ENCODE results near the gene LPIN2.
"Not testable (repeated sequence)": the region's sequence is repeated elsewhere in the genome, so short reads cannot be mapped to it uniquely, and the experiment has no call there.

The LPIN2 gene

DNA sequence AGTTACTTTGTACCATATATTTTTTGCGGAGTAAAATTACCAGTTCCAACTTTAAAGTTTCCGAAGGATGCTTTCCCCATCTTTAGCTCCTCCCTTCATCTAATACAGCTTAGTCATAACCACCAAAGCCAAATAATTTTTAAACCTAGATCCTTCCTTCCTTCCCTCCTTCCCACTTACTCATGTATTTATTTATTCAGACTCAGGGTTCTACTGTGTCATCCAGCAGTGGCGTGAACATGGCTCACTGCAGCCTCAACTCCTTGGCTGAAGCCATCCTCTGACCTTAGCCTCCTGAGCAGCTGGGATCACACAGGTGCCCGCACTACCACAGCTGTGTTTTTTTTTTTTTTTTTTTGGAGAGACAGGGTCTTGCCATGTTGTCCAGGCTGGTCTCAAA, 4.4 kb downstream of the LPIN2 start:
- DNase-seq (ENCODE audit: low read depth in 1 of 2, low spot score in 1 of 2), result no peak

GRCh38 chr18:3007491-3007890, 5.5 kb downstream of the LPIN2 start:
- no peak for DNase-seq (ENCODE audit: low read depth in 1 of 2, low spot score in 1 of 2)

- DNase-seq (ENCODE audit: low read depth in 1 of 2, low spot score in 1 of 2), result no peak
These were observed 7.5 kb downstream of the LPIN2 start for GRCh38 chr18:3005462-3005861.

- not testable (repeated sequence) for DNase-seq (ENCODE audit: low read depth in 1 of 2, low spot score in 1 of 2)
These were observed 9.2 kb downstream of the LPIN2 start for GRCh38 chr18:3003766-3004165.

GRCh38 chr18:3002732-3003131, 10.2 kb downstream of the LPIN2 start:
- DNase-seq (ENCODE audit: low read depth in 1 of 2, low spot score in 1 of 2), result no peak

- DNase-seq (ENCODE audit: low read depth in 1 of 2, low spot score in 1 of 2), result no peak
These were observed 14.3 kb downstream of the LPIN2 start for GRCh38 chr18:2998644-2999043.

- DNase-seq (ENCODE audit: low read depth in 1 of 2, low spot score in 1 of 2), result no peak
These were observed 14.9 kb downstream of the LPIN2 start for GRCh38 chr18:2997846-2998564.

DNA sequence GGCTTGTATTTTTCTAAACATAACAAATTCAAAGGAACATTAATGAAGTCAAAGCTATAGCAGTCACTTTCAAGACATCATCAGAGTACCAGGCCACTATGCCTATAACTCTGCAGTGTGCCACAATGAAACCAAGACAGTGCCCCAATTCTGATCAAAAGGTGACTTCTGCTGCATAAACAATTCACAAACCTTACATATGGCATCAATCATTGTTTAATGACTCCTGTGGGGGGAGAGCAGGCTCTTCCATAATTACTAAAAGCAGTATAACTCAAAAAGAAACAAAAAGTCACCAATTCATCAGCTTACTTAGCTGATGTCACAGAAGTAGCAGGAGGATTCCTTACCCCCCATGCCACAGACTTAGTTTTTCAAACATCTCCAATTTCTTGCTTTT, 15.5 kb downstream of the LPIN2 start:
- DNase-seq (ENCODE audit: low read depth in 1 of 2, low spot score in 1 of 2), result no peak

DNA sequence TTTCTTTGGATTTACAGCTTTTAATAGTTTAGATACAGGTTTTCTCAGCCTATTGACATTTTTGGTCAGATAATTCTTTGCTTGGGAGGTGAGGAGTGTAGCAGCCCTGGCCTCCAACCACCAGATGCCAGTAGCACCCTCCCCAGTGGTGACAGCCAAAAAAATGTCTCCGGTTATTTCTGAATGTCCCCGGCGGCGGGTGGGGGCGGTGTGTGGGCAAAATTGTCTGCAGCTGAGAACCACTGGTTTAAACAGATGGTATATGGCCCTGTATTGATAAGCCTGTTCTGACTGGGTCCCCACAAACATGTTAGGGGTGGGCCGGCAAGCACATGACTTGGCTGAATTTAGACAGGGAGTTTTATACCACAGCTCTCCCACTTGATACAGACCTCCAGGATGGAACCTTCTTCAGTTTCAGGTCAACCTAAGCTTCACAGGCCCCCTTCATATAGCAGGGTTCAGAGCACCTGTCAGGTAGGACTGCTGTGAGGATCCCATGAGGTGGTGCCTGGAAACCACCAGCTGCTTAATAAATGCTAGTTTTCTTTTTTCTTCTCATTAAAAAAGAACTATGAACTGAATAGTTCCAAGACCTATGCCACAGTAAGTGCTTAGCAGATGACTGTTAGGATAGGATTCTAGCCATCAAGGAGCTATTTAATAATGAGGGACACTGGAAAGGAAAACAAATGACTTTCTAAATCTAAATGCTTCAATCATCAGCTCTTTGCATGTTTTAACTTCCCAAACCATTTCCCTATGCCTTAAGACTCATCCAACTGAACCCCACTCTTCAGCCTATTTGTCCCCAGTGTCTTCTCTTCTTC, 18.1 kb downstream of the LPIN2 start:
- peak in 1 of 2 donors; percentile 50 for DNase-seq (ENCODE audit: low read depth in 1 of 2, low spot score in 1 of 2)

GRCh38 chr18:2994020-2994589, 18.8 kb downstream of the LPIN2 start:
- no peak for DNase-seq (ENCODE audit: low read depth in 1 of 2, low spot score in 1 of 2)

DNA sequence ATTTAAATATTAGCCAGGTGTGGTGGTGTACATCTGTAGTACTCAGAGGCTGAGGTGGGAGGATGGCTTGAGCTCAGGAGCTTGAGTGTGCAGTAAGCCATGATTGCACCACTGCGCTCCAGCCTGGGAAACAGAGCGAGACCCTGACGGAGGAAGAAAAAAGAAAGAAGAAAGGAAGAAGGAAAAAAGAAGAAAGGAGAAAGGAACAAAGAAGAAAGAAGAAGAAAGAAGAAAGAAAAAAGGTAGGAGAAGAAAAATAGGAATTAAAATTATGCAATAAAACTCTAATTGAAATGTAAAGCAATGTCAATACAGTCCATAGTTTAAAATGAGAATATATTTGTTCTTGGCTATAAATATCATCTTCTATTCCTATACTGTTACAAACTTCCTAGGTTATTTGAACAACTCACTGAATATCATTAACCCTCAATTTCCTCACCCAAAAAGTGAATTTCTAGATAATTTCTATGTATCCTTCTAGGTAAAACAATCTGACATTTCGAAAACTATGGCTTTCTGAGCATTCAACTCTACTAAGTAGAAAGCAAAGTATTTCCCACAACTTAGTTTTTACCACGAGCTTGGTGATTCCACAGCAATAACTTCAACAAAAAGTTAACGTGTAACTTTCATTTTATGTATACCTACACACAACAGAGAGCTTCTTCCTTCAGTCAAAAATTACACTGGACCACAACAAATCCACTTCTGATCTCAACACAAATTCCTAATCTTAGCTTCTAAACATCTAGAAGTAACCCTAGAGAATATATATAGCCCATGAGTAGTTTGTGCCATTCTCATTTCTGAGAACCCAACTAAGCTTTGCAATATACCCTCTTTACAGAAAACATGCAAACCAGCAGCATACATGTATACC, 19.7 kb downstream of the LPIN2 start:
- no peak for DNase-seq (ENCODE audit: low read depth in 1 of 2, low spot score in 1 of 2)

- DNase-seq (ENCODE audit: low read depth in 1 of 2, low spot score in 1 of 2), result no peak
These were observed 21.8 kb downstream of the LPIN2 start for GRCh38 chr18:2990956-2991640.

GRCh38 chr18:2987876-2988790, 24.8 kb downstream of the LPIN2 start:
- DNase-seq (ENCODE audit: low read depth in 1 of 2, low spot score in 1 of 2), result no peak

GRCh38 chr18:2986150-2986865, 26.6 kb downstream of the LPIN2 start:
- no peak for DNase-seq (ENCODE audit: low read depth in 1 of 2, low spot score in 1 of 2)

- DNase-seq (ENCODE audit: low read depth in 1 of 2, low spot score in 1 of 2), result peak in 1 of 2 donors; percentile 37
These were observed 27.3 kb downstream of the LPIN2 start for GRCh38 chr18:2985628-2986027.

DNA sequence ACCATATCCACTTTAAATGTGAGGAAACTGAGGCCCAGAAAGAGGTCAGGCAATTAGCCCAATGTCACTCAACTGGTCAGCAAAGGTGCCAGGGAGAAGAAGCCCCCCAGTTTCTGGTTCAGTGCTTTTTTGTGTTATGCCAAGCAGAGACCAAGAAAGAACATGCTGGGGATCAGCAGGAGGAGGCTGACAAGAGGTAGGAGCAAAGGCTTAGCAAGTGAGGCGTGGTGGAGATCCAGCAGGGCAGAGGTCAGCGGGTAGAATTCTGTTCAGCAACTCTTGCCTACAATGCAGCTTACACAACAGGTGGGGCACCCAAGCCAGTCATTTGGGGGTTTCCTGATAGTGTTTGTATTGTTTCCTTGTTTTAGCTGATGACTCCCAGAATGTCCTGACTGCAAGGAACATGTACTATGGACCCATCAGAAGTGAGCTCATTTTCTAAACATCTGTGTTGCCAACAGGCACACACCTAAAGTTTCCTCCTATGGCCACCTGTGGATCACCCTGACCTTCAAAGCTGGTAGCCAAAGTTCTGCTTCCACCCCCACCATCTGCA, 28.2 kb downstream of the LPIN2 start:
- DNase-seq (ENCODE audit: low read depth in 1 of 2, low spot score in 1 of 2), result no peak

DNA sequence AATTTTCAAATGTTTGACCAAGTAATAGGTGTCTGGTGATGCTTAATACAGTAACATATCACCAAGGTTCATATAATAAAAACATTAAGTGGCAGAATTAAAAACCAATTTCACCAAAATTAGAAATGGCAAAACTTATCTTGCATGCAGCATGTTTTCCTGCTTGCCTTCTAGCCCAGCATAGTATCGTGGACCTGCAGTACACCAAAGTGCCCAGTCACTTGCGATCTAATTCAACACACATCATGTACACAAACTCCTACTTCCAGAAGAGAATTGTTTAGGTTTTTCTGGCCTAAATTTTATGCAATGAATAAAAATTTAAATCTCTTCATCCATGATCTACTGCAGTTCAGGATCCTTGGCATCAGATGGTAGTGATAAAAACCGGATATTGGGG, 28.9 kb downstream of the LPIN2 start:
- DNase-seq (ENCODE audit: low read depth in 1 of 2, low spot score in 1 of 2), result no peak

- DNase-seq (ENCODE audit: low read depth in 1 of 2, low spot score in 1 of 2), result no peak
These were observed 29.6 kb downstream of the LPIN2 start for GRCh38 chr18:2983296-2983695.
